ENCODE data around the gene RALA. TPM values are rescaled to one million over a fixed set of nuclear protein-coding genes. Genes with fewer than 3 reads are reported as not detected.

RALA gene
- total RNA-seq, 2 experiments from 2014 or later = 24.5 to 27.5 TPM

GRCh38 chr7:39727231-39728012, 104.0 kb downstream of the RALA start:
- H3K4me1 Mint-ChIP-seq (ENCODE audit: low read depth) = peaks cover 5% of the 10 kb centered on the region
- H3K36me3 Mint-ChIP-seq (ENCODE audit: low read depth) = no peaks in the 10 kb centered on the region
- CTCF ChIA-PET = no interaction called here
- ATAC-seq (ENCODE audit: poor library complexity) = no peak
- H3K27ac Mint-ChIP-seq = no peak overlapping the region
- H3K27ac ChIP-seq (ENCODE audit: low read depth in 1 of 2, low read length in 2 of 2) = no peak overlapping the region
- intact Hi-C loops (cut with DNase I, micrococcal nuclease) = no loop called here
- no peaks in the 10 kb centered on the region for H3K27me3 Mint-ChIP-seq
- H3K9me3 Mint-ChIP-seq = no peaks in the 10 kb centered on the region
- H3K27me3 ChIP-seq (ENCODE audit: control insufficient read depth in 1 of 2, insufficient read depth in 2 of 2, low read length in 2 of 2) = no peaks in the 10 kb centered on the region
- no peak overlapping the region for H3K4me3 Mint-ChIP-seq
- TF ChIP-seq CTCF (IDR thresholded peaks at IDR 0.05) = no peak
- H3K9me3 ChIP-seq (ENCODE audit: control insufficient read depth in 1 of 2, insufficient read depth in 1 of 2, low read length in 2 of 2) = no peaks in the 10 kb centered on the region
- H3K36me3 ChIP-seq (ENCODE audit: insufficient read depth, low read length) = no peaks in the 10 kb centered on the region
- H3K4me1 ChIP-seq (ENCODE audit: insufficient read depth, low read length) = peaks cover 7% of the 10 kb centered on the region
- POLR2A ChIA-PET = no interaction called here
- no peak for DNase-seq
- H3K4me3 ChIP-seq (ENCODE audit: low read length) = no peak overlapping the region

GRCh38 chr7:39732837-39733804, 109.7 kb downstream of the RALA start:
- Mint-ChIP-seq H3K4me3 (peak overlapping the region; percentile 97), H3K27ac (peak overlapping the region; percentile 96), H3K9me3 (no peaks in the 10 kb centered on the region), H3K27me3 (no peaks in the 10 kb centered on the region), H3K36me3 (ENCODE audit: low read depth) (no peaks in the 10 kb centered on the region), H3K4me1 (ENCODE audit: low read depth) (peaks cover 41% of the 10 kb centered on the region)
- Histone ChIP-seq H3K9me3 (ENCODE audit: control insufficient read depth in 1 of 2, insufficient read depth in 1 of 2, low read length in 2 of 2) (no peaks in the 10 kb centered on the region), H3K27me3 (ENCODE audit: control insufficient read depth in 1 of 2, insufficient read depth in 2 of 2, low read length in 2 of 2) (no peaks in the 10 kb centered on the region), H3K4me1 (ENCODE audit: insufficient read depth, low read length) (peaks cover 42% of the 10 kb centered on the region), H3K4me3 (ENCODE audit: low read length) (peak overlapping the region; percentile 73), H3K27ac (ENCODE audit: low read depth in 1 of 2, low read length in 2 of 2) (peak overlapping the region; percentile 71 to 89), H3K36me3 (ENCODE audit: insufficient read depth, low read length) (no peaks in the 10 kb centered on the region)
- no peak for TF ChIP-seq CTCF (IDR thresholded peaks at IDR 0.05)
- ATAC-seq (ENCODE audit: poor library complexity) = peak; percentile 91
- ChIA-PET CTCF (interaction anchor here (1.1 to 1.8 kb wide), 4 partner anchors 8 to 153 kb away, joined by 3 to 6 read pairs (median 4); no protein-coding TSS in a partner anchor), POLR2A (interaction anchor here (0.6 to 3.2 kb wide), 17 partner anchors 9 to 401 kb away, joined by 3 to 30 read pairs (median 5); partner anchors contain the start of genes CDK13, MPLKIP, RALA and SUGCT)
- intact Hi-C loops (cut with DNase I, micrococcal nuclease) = loop anchor here (1.0 to 5.0 kb wide), 5 partner anchors 13 to 821 kb away; partner anchors contain the start of gene SUGCT (in 1 of the 2)
- DNase-seq = peak; percentile 80 to 99 (median 92)
